GM12878 (cell line): ENCODE measurements around the gene GADD45A. TPM values are rescaled to one million over a fixed set of nuclear protein-coding genes. Genes with fewer than 3 reads are reported as not detected.
A peak's percentile ranks its signal among the peaks of the same experiment; 100 is the strongest.

Experiments used
- ATAC-seq: fragments of 200-7000 bp; cut with Tn5 transposase; 3 replicates; pipeline ENCODE4 v1.9.1; 2020; ENCODE audit warnings: mild to moderate bottlenecking, moderate library complexity
- BruUV-seq: library from RNA; stranded (reverse); fragments of 400-500 nt; replicated peaks from 2 replicates; lab custom pipeline; 2021; lab: Mats Ljungman, UMichigan
- CTCF ChIA-PET: fragments of 300-600 bp; sonication (Branson Sonifier 250); formaldehyde crosslinking; extraction: SDS; loops from one replicate; lab custom pipeline; 2021; ENCODE audit warnings: inconsistent platforms; lab: Yijun Ruan, JAX
- POLR2A ChIA-PET: fragments of 350-600 bp; formaldehyde crosslinking; extraction: SDS; loops from one replicate; lab custom pipeline; 2021; ENCODE audit warnings: inconsistent platforms; lab: Charles Lee
- RAD21 ChIA-PET: fragments of 300-600 bp; sonication (Branson Sonifier 250); formaldehyde crosslinking; loops from one replicate; lab custom pipeline; 2023; ENCODE audit warnings: antibody characterized with exemption; ENCODE audit not compliant: unreplicated experiment; lab: Charles Lee
- SMC1A ChIA-PET: fragments of 300-600 bp; sonication (Branson Sonifier 250); formaldehyde crosslinking; loops from one replicate; lab custom pipeline; 2023; ENCODE audit not compliant: unreplicated experiment, uncharacterized antibody; lab: Charles Lee
- DNase-seq: peaks from one replicate; pipeline ENCODE4 v3.0.0-alpha.2; 2011; ENCODE audit warnings: low read depth, low spot score
- FAIRE-seq: peaks from 3 replicates; lab custom pipeline; 2011; peaks lifted over from hg19 to GRCh38; lab: Jason Lieb, UNC
- H2AFZ ChIP-seq: 2 replicates; pipeline ENCODE4 v1.6.0; 2011; ENCODE audit warnings: low read depth, low read length, control low read depth; ENCODE audit not compliant: control insufficient read depth
- H3K27ac ChIP-seq: 2 replicates; pipeline ENCODE4 v1.5.1; 2011; ENCODE audit warnings: control low read depth; ENCODE audit not compliant: control insufficient read depth, insufficient read depth
- H3K27me3 ChIP-seq, 2 experiments: replicated peaks in 1 of 2; 2 replicates each; pipeline versions ENCODE4 v1.6.0 to v1.6.1; 2011; ENCODE audit warnings: low read length in 1 of 2; ENCODE audit not compliant: control insufficient read depth in 2 of 2, insufficient read depth in 2 of 2
- H3K36me3 ChIP-seq, 2 experiments: 2 replicates each; pipeline ENCODE4 v1.5.1; 2011; ENCODE audit warnings: low read length in 1 of 2; ENCODE audit not compliant: control insufficient read depth in 2 of 2, insufficient read depth in 2 of 2
- H3K4me1 ChIP-seq: 2 replicates; pipeline ENCODE4 v1.6.1; 2011; ENCODE audit warnings: mild to moderate bottlenecking, low read length, moderate library complexity, mixed read lengths; ENCODE audit not compliant: control insufficient read depth, insufficient read depth
- H3K4me2 ChIP-seq: 2 replicates; pipeline ENCODE4 v1.6.0; 2011; ENCODE audit warnings: control low read depth; ENCODE audit not compliant: control insufficient read depth, insufficient read depth
- H3K4me3 ChIP-seq: fragments of 200-600 bp; sonication (generic); 2 replicates; pipeline ENCODE4 v1.5.1; 2016
- H3K79me2 ChIP-seq: 2 replicates; pipeline ENCODE4 v1.6.0; 2011; ENCODE audit warnings: low read length; ENCODE audit not compliant: control insufficient read depth, insufficient read depth
- H3K9ac ChIP-seq: 2 replicates; pipeline ENCODE4 v1.8.0; 2011; ENCODE audit warnings: low read length, control low read depth, mixed read lengths; ENCODE audit not compliant: control insufficient read depth, insufficient read depth
- H3K9me3 ChIP-seq: replicated peaks from 3 replicates; pipeline ENCODE4 v1.5.1; 2011; ENCODE audit warnings: mild to moderate bottlenecking, low read length; ENCODE audit not compliant: control insufficient read depth, insufficient read depth
- H4K20me1 ChIP-seq: 2 replicates; pipeline ENCODE4 v1.6.0; 2011; ENCODE audit not compliant: control insufficient read depth, insufficient read depth
- BHLHE40 ChIP-seq, 2 experiments: fragments of 450-650 bp in 1 of 2; IDR thresholded peaks; 2 replicates each; pipeline ENCODE4 v1.6.1; 2011 to 2017; ENCODE audit warnings: low read depth in 2 of 2, borderline replicate concordance in 1 of 2, improper control_type of control experiment in 1 of 2, low read length in 1 of 2, mild to moderate bottlenecking in 1 of 2
- SP1 ChIP-seq: IDR thresholded peaks from one replicate; pipeline ENCODE4 v1.6.1; 2011; ENCODE audit warnings: low read depth, low read length
- ZBED1 ChIP-seq: IDR thresholded peaks from 2 replicates; pipeline ENCODE4 v1.6.1; 2016; ENCODE audit warnings: borderline replicate concordance
- WGBS: methylation state at CpG from one replicate; pipeline ENCODE4 v1.1.6; 2016; ENCODE audit warnings: low lambda C conversion rate; ENCODE audit not compliant: insufficient replicate concordance, insufficient coverage; ENCODE audit errors: missing lambda C conversion rate; 5-methylcytosine and 5-hydroxymethylcytosine counted together
- in situ Hi-C: fragments of 300-500 bp; cut with MboI; formaldehyde crosslinking; loops from 9 replicates; pipeline ENCODE4 v1.14.3; 2018; ENCODE audit warnings: mixed read lengths
- intact Hi-C: fragments of 100-400 bp; cut with micrococcal nuclease; formaldehyde crosslinking; loops from one replicate; pipeline ENCODE4 v1.14.2; 2022; ENCODE audit not compliant: unreplicated experiment
- polyA plus RNA-seq, 11 experiments: library from polyadenylated mRNA; depleted of rRNA in 4 of 11; unstranded in 6 of 11; stranded (reverse) in 5 of 11; fragments of >200 nt; fragmentation: Nextera tagmentation in 4 of 11; fragmentation: Illumina TruSeq in 1 of 11; extraction: Ambion mirVana in 4 of 11; extraction: Trizol in 1 of 11; gene quantifications; 1 replicate in 1 of 11; 2 replicates in 10 of 11; pipeline versions ENCODE4 v1.2.1 to v1.2.3, GENCODE V29; 2011 to 2016; ENCODE audit warnings: inconsistent platforms in 2 of 11, missing spikeins in 2 of 11, low read depth in 1 of 11
- total RNA-seq, 4 experiments: library from RNA; depleted of rRNA in 3 of 4; stranded (reverse); fragments of >200 nt in 3 of 4; fragmentation: Illumina TruSeq in 1 of 4; extraction: Trizol in 1 of 4; gene quantifications; 2 replicates each; pipeline versions ENCODE4 v1.2.1 to v1.2.3, GENCODE V29; 2013 to 2021

The GADD45A gene
- total and polyA plus RNA-seq, 10 of the 15 experiments (the other 5 are each of a cell fraction or from before 2014, with no cell fraction given), result 4.7 to 48.9 (median 18.5) TPM

- no peak for TF ChIP-seq ZBED1
Observed at GRCh38 chr1:67674260-67675011, 10.6 kb upstream of the GADD45A start (continued).

DNA sequence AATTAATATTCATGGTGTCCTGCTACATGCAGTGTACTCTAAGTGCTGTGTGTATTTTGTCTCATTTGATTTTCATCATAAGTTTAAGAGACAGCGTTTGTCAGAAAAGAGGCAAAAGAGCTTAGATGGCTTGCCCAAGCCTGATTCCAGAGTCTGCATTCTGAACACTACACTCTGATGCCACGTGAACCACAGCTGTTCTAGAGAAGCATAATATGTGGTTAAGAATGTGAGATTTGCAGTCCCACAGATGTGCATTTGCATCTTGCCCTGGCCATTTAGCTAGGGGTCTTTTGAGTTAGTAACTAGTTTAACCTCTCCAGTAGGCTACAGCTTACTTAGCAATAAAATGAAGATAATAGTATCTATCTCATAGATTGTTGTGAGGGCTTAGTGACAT, 9.2 kb upstream of the GADD45A start:
- 45% methylated on average over 2 of the region's 2 CpGs for WGBS
- Histone ChIP-seq H2AFZ (no peak overlapping the region), H3K9ac (no peak overlapping the region), H3K9me3 (no peaks in the 10 kb centered on the region), H3K79me2 (no peaks in the 10 kb centered on the region), H3K4me1 (no peaks in the 10 kb centered on the region), H4K20me1 (no peaks in the 10 kb centered on the region), H3K4me2 (no peak overlapping the region), H3K27me3 (no peaks in the 10 kb centered on the region), H3K36me3 (no peaks in the 10 kb centered on the region), H3K4me3 (no peak overlapping the region), H3K27ac (no peak overlapping the region)
- BruUV-seq, result no TSS peak
- ATAC-seq (peak; percentile 70), DNase-seq (no peak), FAIRE-seq (no peak)
- intact Hi-C loops, result no loop called here
- POLR2A ChIA-PET, result interaction anchor here (0.5 to 1.6 kb wide), 3 partner anchors 9 to 70 kb away, joined by 3 to 11 read pairs (median 3); partner anchors contain the start of gene GADD45A
- CTCF ChIA-PET, result interaction anchor here (1.2 to 3.8 kb wide), 5 partner anchors 9 to 142 kb away, joined by 3 to 24 read pairs (median 10); partner anchors contain the start of gene GADD45A
- in situ Hi-C loops, result no loop called here
- RAD21 ChIA-PET, result interaction anchor here (1.5 to 4.7 kb wide), 4 partner anchors 9 to 114 kb away, joined by 3 to 16 read pairs (median 10); partner anchors contain the start of gene GADD45A
- TF ChIP-seq BHLHE40 (IDR thresholded peaks at IDR 0.05; ENCODE audit: borderline replicate concordance in 1 of 2, low read depth in 2 of 2, low read length in 1 of 2), result peak in 1 of 2 experiments; percentile 35; a peak in 1 of 4 replicates
- no peak for TF ChIP-seq SP1
- SMC1A ChIA-PET, result interaction anchor here (0.8 to 5.8 kb wide), 10 partner anchors 10 to 114 kb away, joined by 3 to 26 read pairs (median 4); partner anchors contain the start of gene GADD45A
